GM21737 (cell line): ENCODE data around the gene RAI2.

Source experiments
- ATAC-seq: cut with Tn5 transposase; IDR thresholded peaks from one replicate; pipeline ENCODE4 v1.9.1; 2021; ENCODE audit warnings: mild to moderate bottlenecking, moderate library complexity; ENCODE audit not compliant: unreplicated experiment

RAI2 gene

GRCh38 chrX:17860811-17861488, at the start of gene RAI2:
TSS of gene RAI2 (minus strand) at chrX:17861298. CDS start at chrX:17802010, 59,288 bp downstream.
- ATAC-seq: no peak

- ATAC-seq: no peak
Observed at GRCh38 chrX:17888421-17888820, 27.3 kb upstream of the RAI2 start.

- no peak for ATAC-seq
Observed at GRCh38 chrX:17882680-17883079, 21.6 kb upstream of the RAI2 start.

- ATAC-seq: no peak
Observed at GRCh38 chrX:17878028-17878670, 17.1 kb upstream of the RAI2 start.

- no peak for ATAC-seq
Observed at GRCh38 chrX:17876135-17876534, 15.0 kb upstream of the RAI2 start.

GRCh38 chrX:17869580-17869979, 8.5 kb upstream of the RAI2 start:
- ATAC-seq: no peak

- no peak for ATAC-seq
Observed at GRCh38 chrX:17861489-17862011, 452 bp upstream of the RAI2 start.

GRCh38 chrX:17860179-17860780, 818 bp downstream of the RAI2 start:
- no peak for ATAC-seq

- ATAC-seq: no peak
Observed at GRCh38 chrX:17859609-17860178, 1.4 kb downstream of the RAI2 start.

- no peak for ATAC-seq
Observed at GRCh38 chrX:17854531-17854930, 6.6 kb downstream of the RAI2 start.

- ATAC-seq: no peak
Observed at GRCh38 chrX:17854069-17854468, 7.0 kb downstream of the RAI2 start.

GRCh38 chrX:17851874-17852273, 9.2 kb downstream of the RAI2 start:
- ATAC-seq: no peak

GRCh38 chrX:17848545-17849265, 12.4 kb downstream of the RAI2 start:
- ATAC-seq: no peak

GRCh38 chrX:17846045-17846444, 15.1 kb downstream of the RAI2 start:
- ATAC-seq: no peak

- no peak for ATAC-seq
Observed at GRCh38 chrX:17844236-17844635, 16.9 kb downstream of the RAI2 start.

- ATAC-seq: no peak
Observed at GRCh38 chrX:17842769-17843525, 18.2 kb downstream of the RAI2 start.

- no peak for ATAC-seq
Observed at GRCh38 chrX:17839269-17839668, 21.8 kb downstream of the RAI2 start.

- ATAC-seq: no peak
Observed at GRCh38 chrX:17836830-17837229, 24.3 kb downstream of the RAI2 start.

GRCh38 chrX:17833954-17834353, 27.1 kb downstream of the RAI2 start:
- no peak for ATAC-seq

- ATAC-seq: no peak
Observed at GRCh38 chrX:17831255-17831654, 29.8 kb downstream of the RAI2 start.
